Right atrium auricular region (tissue), 2 donors: ENCODE measurements around the gene NES. TPM values are rescaled to one million over a fixed set of nuclear protein-coding genes. Genes with fewer than 3 reads are reported as not detected.

ENCODE experiments used
- DNase-seq: peaks from one replicate; pipeline ENCODE4 v3.0.0-alpha.2; 2019; ENCODE audit warnings: low spot score
- H3K27ac ChIP-seq, 2 donors: fragments of 200-600 bp; sonication (generic); 1 replicate in 1 of 2; 2 replicates in 1 of 2; pipeline ENCODE4 v1.5.1; 2016 to 2019
- H3K27me3 ChIP-seq, 2 donors: fragments of 200-600 bp; sonication (generic); one replicate each; pipeline versions ENCODE4 v1.5.1 to v1.6.0; 2017 to 2019
- H3K36me3 ChIP-seq: fragments of 200-600 bp; sonication (generic); one replicate; pipeline ENCODE4 v1.5.1; 2016
- H3K4me1 ChIP-seq, 2 donors: fragments of 200-600 bp; sonication (generic); one replicate each; pipeline versions ENCODE4 v1.5.1 to v1.6.0; 2017 to 2019
- H3K4me3 ChIP-seq, 2 donors: fragments of 200-600 bp; sonication (generic); 1 replicate in 1 of 2; 2 replicates in 1 of 2; pipeline ENCODE4 v1.5.1; 2017 to 2019; ENCODE audit warnings: mild to moderate bottlenecking in 1 of 2, moderate library complexity in 1 of 2
- H3K9me3 ChIP-seq, 2 donors: fragments of 200-600 bp; sonication (generic); one replicate each; pipeline ENCODE4 v1.5.1; 2019
- CTCF ChIP-seq, 2 donors: fragments of 200-600 bp; sonication (generic); IDR thresholded peaks; one replicate each; pipeline ENCODE4 v1.5.1; 2019; ENCODE audit warnings: antibody characterized with exemption in 2 of 2
- total RNA-seq, 2 donors: library from RNA; depleted of rRNA; stranded (reverse); fragments of >200 nt; gene quantifications; one replicate each; pipeline ENCODE4 v1.1.0, GENCODE V29; 2016

Gene NES
- total RNA-seq, 2 donors from 2014 or later, result 134 to 173 TPM

GRCh38 chr1:156665539-156665938, 11.7 kb downstream of the NES start:
- H3K4me1 ChIP-seq, result peaks cover 0 to 100% of the 10 kb centered on the region in 2 donors
- peaks cover 2% of the 10 kb centered on the region for H3K36me3 ChIP-seq
- H3K9me3 ChIP-seq, result no peaks in the 10 kb centered on the region
- no peak for DNase-seq
- no peaks in the 10 kb centered on the region for H3K27me3 ChIP-seq
- peak overlapping the region; percentile 93 to 96 for H3K27ac ChIP-seq
- no peak for TF ChIP-seq CTCF (IDR thresholded peaks at IDR 0.05)
- no peak overlapping the region for H3K4me3 ChIP-seq

DNA sequence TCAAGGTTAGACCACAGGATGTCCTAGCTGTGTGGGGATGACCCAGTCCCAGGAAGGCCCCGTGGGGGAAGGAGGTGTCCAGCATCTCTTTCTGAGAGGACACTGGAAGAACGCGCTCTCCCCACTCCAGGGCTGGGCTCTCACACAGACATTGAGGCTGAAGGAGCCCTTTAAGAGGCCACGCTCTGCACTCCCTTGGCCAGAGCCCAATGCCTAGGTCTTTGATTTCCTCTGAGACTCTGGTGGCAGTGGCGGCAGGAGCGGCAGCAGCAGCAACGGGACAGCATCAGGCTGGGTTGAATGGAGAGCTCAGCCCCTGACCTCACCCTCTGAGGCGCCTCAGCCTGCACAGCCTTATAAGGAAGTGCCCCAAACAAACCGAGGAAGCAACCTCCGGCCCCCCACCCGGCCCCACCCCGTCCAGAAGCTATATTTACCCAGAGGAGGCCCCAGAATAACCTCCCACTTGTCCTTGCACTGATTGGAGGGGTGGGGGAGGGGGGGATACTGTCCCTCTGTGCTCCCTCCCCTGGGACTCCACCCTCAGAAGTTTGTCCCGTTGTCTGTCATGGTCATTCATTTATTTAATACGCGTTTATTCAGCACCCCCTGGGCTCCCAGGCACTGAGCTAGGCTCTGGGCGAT, 12.3 kb downstream of the NES start:
- peak overlapping the region; percentile 93 to 96 for H3K27ac ChIP-seq
- no peak for TF ChIP-seq CTCF (IDR thresholded peaks at IDR 0.05)
- H3K36me3 ChIP-seq, result no peaks in the 10 kb centered on the region
- peak; percentile 82 for DNase-seq
- no peaks in the 10 kb centered on the region for H3K27me3 ChIP-seq
- no peaks in the 10 kb centered on the region for H3K9me3 ChIP-seq
- peaks cover 0 to 99% of the 10 kb centered on the region in 2 donors for H3K4me1 ChIP-seq
- H3K4me3 ChIP-seq, result peak overlapping the region in 1 of 2 donors; percentile 0

DNA sequence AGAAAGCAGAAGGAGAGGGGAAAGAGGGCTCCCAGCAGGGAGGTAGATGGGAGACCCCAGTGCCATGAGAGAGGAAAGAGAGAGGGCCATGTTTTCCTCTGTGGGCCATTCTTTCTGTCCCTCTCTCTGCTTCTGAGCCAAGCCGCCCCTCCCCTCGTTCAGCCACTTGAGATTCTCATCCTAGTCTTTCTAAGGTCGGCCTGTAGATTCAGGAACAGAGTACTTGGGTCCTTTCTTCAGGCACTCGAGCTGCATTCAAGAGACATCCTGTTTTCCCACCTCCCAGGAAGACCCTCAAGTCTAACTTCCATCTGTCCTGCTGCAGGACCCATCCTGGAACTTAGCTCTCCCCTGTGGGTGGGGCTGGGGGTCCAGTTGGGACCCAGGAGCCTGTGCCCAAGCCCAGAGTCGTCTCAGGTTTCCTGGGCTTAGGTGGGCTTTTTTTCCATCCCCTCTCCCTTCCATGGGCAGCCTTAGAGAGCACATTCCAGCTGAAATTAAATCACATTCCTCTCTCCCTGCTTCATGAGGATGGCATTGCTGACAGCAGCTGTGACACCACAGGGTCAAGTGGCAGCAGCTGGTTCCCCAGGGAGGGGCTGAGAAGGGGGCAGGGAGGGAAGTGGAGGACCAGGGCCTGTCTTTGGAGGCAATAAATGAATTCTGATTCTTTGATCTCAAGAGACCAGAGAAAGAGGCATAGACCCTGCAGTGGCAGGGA, 13.0 kb downstream of the NES start:
- Histone ChIP-seq H3K27me3 (no peaks in the 10 kb centered on the region), H3K27ac (peak overlapping the region; percentile 93 to 96), H3K4me1 (peaks cover 0 to 99% of the 10 kb centered on the region in 2 donors), H3K9me3 (no peaks in the 10 kb centered on the region), H3K36me3 (no peaks in the 10 kb centered on the region), H3K4me3 (peak overlapping the region in 1 of 2 donors; percentile 0)
- DNase-seq, result no peak
- no peak for TF ChIP-seq CTCF (IDR thresholded peaks at IDR 0.05)

DNA sequence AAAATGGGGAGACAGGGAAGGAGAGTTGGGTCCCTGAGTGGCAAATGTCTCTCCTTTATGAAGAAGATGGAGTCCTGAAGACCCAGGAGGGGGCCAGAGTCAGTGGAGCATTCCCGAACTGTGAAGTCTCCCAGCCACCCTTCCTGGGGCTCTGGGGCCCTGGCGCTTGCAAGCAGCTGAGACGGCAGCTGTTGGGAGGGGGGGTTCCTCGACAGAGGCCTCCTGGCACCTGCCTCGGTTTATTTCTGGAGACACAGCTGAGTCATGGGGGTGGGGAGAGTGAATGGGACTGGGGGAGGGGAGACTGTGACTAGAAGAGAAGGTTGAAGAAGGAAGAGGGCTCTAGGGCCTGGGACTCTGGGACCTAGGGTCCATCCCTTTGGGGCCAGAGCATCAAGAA, 14.0 kb downstream of the NES start:
- Histone ChIP-seq H3K27me3 (no peaks in the 10 kb centered on the region), H3K36me3 (no peaks in the 10 kb centered on the region), H3K4me1 (peaks cover 0 to 96% of the 10 kb centered on the region in 2 donors), H3K9me3 (no peaks in the 10 kb centered on the region), H3K4me3 (no peak overlapping the region), H3K27ac (peak overlapping the region; percentile 93 to 96)
- TF ChIP-seq CTCF (IDR thresholded peaks at IDR 0.05), result no peak
- DNase-seq, result peak; percentile 76

DNA sequence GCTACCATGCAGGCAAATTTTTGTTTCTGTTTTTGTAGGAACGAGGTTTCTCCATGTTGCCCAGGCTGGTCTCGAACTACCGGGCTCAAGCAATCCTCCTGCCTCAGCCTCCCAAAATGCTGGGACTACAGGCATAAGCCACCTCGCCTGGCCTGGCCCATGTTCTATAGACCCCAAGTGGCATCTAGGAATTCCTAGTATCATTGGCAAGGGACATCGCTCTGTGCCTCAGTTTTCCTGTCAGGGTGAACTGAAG, 14.5 kb downstream of the NES start:
- TF ChIP-seq CTCF (IDR thresholded peaks at IDR 0.05), result no peak
- Histone ChIP-seq H3K9me3 (no peaks in the 10 kb centered on the region), H3K4me3 (no peak overlapping the region), H3K27ac (peak overlapping the region; percentile 93 to 96), H3K4me1 (peaks cover 0 to 95% of the 10 kb centered on the region in 2 donors), H3K36me3 (no peaks in the 10 kb centered on the region), H3K27me3 (no peaks in the 10 kb centered on the region)
- no peak for DNase-seq
